C4-2B (cell line): ENCODE measurements around the gene KRTAP10-5.

ENCODE experiments used
- H3K27ac ChIP-seq: fragments of 450-650 bp; 2 replicates; pipeline ENCODE4 v1.5.1; 2017
- CTCF ChIP-seq: fragments of 450-650 bp; conservative IDR thresholded peaks from 2 replicates; pipeline ENCODE4 v1.5.1; 2017; ENCODE audit warnings: mild to moderate bottlenecking
- ZFX ChIP-seq: fragments of 450-650 bp; IDR thresholded peaks from 2 replicates; pipeline ENCODE4 v1.6.1; 2017

The KRTAP10-5 gene

GRCh38 chr21:44592446-44593311 is 12.3 kb upstream of the KRTAP10-5 start, which contains the start of gene KRTAP10-6:
KRTAP10-6 (minus strand) TSS chr21:44592505; CDS start chr21:44592484, 21 bp downstream.
- no peak for TF ChIP-seq CTCF
- TF ChIP-seq ZFX = no peak
- H3K27ac ChIP-seq = peak within 1 kb of the TSS; percentile 54

- peak overlapping the region; percentile 54 for H3K27ac ChIP-seq
These were observed 11.4 kb upstream of the KRTAP10-5 start for GRCh38 chr21:44591801-44592130.

GRCh38 chr21:44590897-44591800 is 10.7 kb upstream of the KRTAP10-5 start:
- H3K27ac ChIP-seq = peak overlapping the region; percentile 54

GRCh38 chr21:44590311-44590721 is 9.9 kb upstream of the KRTAP10-5 start:
- H3K27ac ChIP-seq = no peak overlapping the region
- TF ChIP-seq ZFX (no peak), CTCF (no peak)

GRCh38 chr21:44589586-44590305 is 9.3 kb upstream of the KRTAP10-5 start:
- H3K27ac ChIP-seq = no peak overlapping the region
- no peak for TF ChIP-seq ZFX
- no peak for TF ChIP-seq CTCF

GRCh38 chr21:44589094-44589493 is 8.7 kb upstream of the KRTAP10-5 start:
- no peak for TF ChIP-seq CTCF
- no peak for TF ChIP-seq ZFX
- H3K27ac ChIP-seq = no peak overlapping the region

GRCh38 chr21:44585892-44586291 is 5.5 kb upstream of the KRTAP10-5 start:
- TF ChIP-seq CTCF (no peak), ZFX (no peak)
- no peak overlapping the region for H3K27ac ChIP-seq

GRCh38 chr21:44583800-44584147 is 3.4 kb upstream of the KRTAP10-5 start:
- H3K27ac ChIP-seq = no peak overlapping the region
- TF ChIP-seq ZFX (no peak), CTCF (no peak)
